Natural killer cell (primary cell): Measurements from ENCODE around the gene HMX1. TPM values are rescaled to one million over a fixed set of nuclear protein-coding genes. Genes with fewer than 3 reads are reported as not detected.

Source experiments
- ATAC-seq, 3 donors: fragments of 150-1000 bp in 2 of 3; fragments of 200-7000 bp in 1 of 3; cut with Tn5 transposase; 1 replicate in 1 of 3; 2 replicates in 2 of 3; pipeline ENCODE4 v1.10.0; 2021; ENCODE audit warnings: mild to moderate bottlenecking in 2 of 3, moderate library complexity in 2 of 3
- DNase-seq, 2 donors: peaks; one replicate each; pipeline versions ENCODE4 v3.0.0 to v3.0.0-alpha.2; 2013 to 2021; ENCODE audit warnings: mixed read lengths in 1 of 2
- H3K27ac ChIP-seq: one replicate; pipeline ENCODE4 v1.5.1; 2013; ENCODE audit warnings: mild to moderate bottlenecking, low read length
- H3K27me3 ChIP-seq: one replicate; pipeline ENCODE4 v1.6.1; 2013; ENCODE audit warnings: low read length; ENCODE audit not compliant: control insufficient read depth, insufficient read depth
- H3K36me3 ChIP-seq: one replicate; pipeline ENCODE4 v1.6.1; 2013; ENCODE audit warnings: low read length; ENCODE audit not compliant: control insufficient read depth, insufficient read depth
- H3K4me1 ChIP-seq: one replicate; pipeline ENCODE4 v1.6.1; 2013; ENCODE audit warnings: low read length; ENCODE audit not compliant: control insufficient read depth, insufficient read depth
- H3K4me3 ChIP-seq: one replicate; pipeline ENCODE4 v1.5.1; 2013; ENCODE audit warnings: low read length
- H3K9me3 ChIP-seq: one replicate; pipeline ENCODE4 v1.6.1; 2013; ENCODE audit warnings: low read length; ENCODE audit not compliant: control insufficient read depth, insufficient read depth
- H3K27ac Mint-ChIP-seq, 2 donors: one replicate each; pipeline ENCODE4 v1.8.0; 2022; ENCODE audit warnings: mild to moderate bottlenecking in 2 of 2, mixed read lengths in 2 of 2, moderate library complexity in 1 of 2
- H3K27me3 Mint-ChIP-seq, 2 donors: one replicate each; pipeline ENCODE4 v1.8.0; 2022; ENCODE audit warnings: low read depth in 2 of 2, mixed read lengths in 2 of 2
- H3K36me3 Mint-ChIP-seq: one replicate; pipeline ENCODE4 v1.8.0; 2022; ENCODE audit warnings: mixed read lengths
- H3K4me1 Mint-ChIP-seq, 2 donors: one replicate each; pipeline ENCODE4 v1.8.0; 2022; ENCODE audit warnings: mixed read lengths in 2 of 2
- H3K4me3 Mint-ChIP-seq: one replicate; pipeline ENCODE4 v1.8.0; 2022; ENCODE audit warnings: mild to moderate bottlenecking, moderate library complexity, mixed read lengths
- H3K9me3 Mint-ChIP-seq, 2 donors: one replicate each; pipeline ENCODE4 v1.8.0; 2022; ENCODE audit warnings: mixed read lengths in 2 of 2
- WGBS: methylation state at CpG from one replicate; pipeline ENCODE4 v1.1.7; 2013; ENCODE audit warnings: missing lambda C conversion rate; ENCODE audit not compliant: insufficient coverage; 5-methylcytosine and 5-hydroxymethylcytosine counted together
- intact Hi-C: fragments of 100-400 bp; cut with micrococcal nuclease; formaldehyde crosslinking; loops from one replicate; pipeline ENCODE4 v1.14.2; 2022
- total RNA-seq, 4 donors: library from RNA; stranded (reverse); fragments of 120-200 nt in 1 of 4; gene quantifications; one replicate each; pipeline versions ENCODE4 v1.2.3 to v1.2.4, GENCODE V29; 2013 to 2022
- TF ChIP-seq, protein P1 (sequence below): fragments of 200-600 bp; IDR thresholded peaks from one replicate; pipeline ENCODE4 v1.8.0; 2022; ENCODE audit warnings: antibody characterized with exemption

Gene HMX1
- total RNA-seq, 3 donors from 2014 or later (not counting 1 experiment from before 2014, with no cell fraction given) = not detected

DNA sequence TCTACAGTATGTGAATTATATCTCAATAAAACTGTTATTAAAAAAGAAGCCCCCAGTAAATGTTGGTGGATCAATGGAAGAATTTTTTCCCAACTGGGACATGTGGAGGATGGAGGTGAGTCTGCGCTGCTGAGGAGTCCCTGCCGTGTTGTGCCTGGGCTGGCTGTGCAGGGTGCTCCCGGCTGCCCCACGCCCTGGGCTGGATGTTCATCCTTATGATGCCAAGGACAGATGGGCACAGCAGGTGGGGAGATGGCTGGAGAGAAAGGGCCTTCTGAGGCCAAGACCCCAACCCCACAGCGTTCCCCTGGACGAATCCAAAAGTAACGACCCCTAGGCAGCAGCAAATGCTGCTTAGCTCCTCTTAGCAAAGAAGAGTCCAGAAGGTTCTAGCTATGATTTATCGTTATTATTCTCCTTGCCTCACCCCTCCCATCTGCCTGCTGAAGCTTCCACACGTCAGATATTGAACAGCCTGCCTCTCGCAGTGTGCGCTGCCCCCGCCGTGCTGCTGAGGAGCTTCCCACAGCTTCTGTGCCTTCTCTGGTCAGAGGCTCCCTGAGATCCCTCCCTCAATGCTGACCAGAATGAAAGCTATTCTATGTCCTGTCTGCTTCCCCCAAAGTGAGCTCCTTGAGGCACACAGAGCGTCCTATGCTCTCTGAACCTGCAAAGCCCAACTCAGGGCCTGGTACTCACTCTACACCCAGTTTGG is 26.5 kb downstream of the HMX1 start:
- 84% methylated on average over 14 of the region's 14 CpGs for WGBS
- H3K27ac Mint-ChIP-seq = no peak overlapping the region
- no peaks in the 10 kb centered on the region for H3K36me3 ChIP-seq

DNA sequence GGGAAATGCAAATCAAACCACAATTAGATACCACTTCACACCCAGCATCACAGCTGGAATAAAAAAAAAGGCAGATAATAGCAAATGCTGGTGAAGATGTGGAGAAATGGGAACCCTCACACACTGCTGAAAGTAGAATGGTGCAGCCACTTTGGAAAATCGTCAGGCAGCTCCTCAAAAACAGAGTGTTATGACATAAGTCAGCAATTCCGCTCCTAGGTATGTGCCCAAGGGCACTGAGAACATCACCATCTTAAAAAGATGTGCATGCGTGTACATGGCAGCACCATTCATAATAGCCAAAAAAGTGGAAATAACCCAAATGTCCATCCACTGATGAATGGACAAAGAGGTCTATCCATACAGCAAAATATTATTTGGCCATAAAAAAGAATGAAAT is 28.0 kb downstream of the HMX1 start:
- Mint-ChIP-seq H3K27ac (no peak overlapping the region), H3K27me3 (peaks cover 4 to 14% of the 10 kb centered on the region in 2 donors), H3K4me3 (no peak overlapping the region), H3K9me3 (no peaks in the 10 kb centered on the region), H3K36me3 (no peaks in the 10 kb centered on the region), H3K4me1 (no peaks in the 10 kb centered on the region)
- ATAC-seq (no peak), DNase-seq (no peak)
- TF ChIP-seq, protein P1, sequence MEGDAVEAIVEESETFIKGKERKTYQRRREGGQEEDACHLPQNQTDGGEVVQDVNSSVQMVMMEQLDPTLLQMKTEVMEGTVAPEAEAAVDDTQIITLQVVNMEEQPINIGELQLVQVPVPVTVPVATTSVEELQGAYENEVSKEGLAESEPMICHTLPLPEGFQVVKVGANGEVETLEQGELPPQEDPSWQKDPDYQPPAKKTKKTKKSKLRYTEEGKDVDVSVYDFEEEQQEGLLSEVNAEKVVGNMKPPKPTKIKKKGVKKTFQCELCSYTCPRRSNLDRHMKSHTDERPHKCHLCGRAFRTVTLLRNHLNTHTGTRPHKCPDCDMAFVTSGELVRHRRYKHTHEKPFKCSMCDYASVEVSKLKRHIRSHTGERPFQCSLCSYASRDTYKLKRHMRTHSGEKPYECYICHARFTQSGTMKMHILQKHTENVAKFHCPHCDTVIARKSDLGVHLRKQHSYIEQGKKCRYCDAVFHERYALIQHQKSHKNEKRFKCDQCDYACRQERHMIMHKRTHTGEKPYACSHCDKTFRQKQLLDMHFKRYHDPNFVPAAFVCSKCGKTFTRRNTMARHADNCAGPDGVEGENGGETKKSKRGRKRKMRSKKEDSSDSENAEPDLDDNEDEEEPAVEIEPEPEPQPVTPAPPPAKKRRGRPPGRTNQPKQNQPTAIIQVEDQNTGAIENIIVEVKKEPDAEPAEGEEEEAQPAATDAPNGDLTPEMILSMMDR = no peak
- no peak overlapping the region for H3K27ac ChIP-seq
- H3K36me3 ChIP-seq = no peaks in the 10 kb centered on the region
- intact Hi-C loops = no loop called here
- no peaks in the 10 kb centered on the region for H3K9me3 ChIP-seq
- H3K4me3 ChIP-seq = no peak overlapping the region
- H3K27me3 ChIP-seq = no peaks in the 10 kb centered on the region
- no peaks in the 10 kb centered on the region for H3K4me1 ChIP-seq
- 80% methylated on average over 3 of the region's 3 CpGs for WGBS

More for the DNA sequence above, 26.5 kb downstream of the HMX1 start:
- Mint-ChIP-seq H3K36me3 (no peaks in the 10 kb centered on the region), H3K27me3 (peaks cover 4 to 18% of the 10 kb centered on the region in 2 donors), H3K9me3 (no peaks in the 10 kb centered on the region), H3K4me1 (no peaks in the 10 kb centered on the region), H3K4me3 (no peak overlapping the region)
- DNase-seq (no peak), ATAC-seq (no peak)
- Histone ChIP-seq H3K4me1 (no peaks in the 10 kb centered on the region), H3K27ac (no peak overlapping the region), H3K27me3 (no peaks in the 10 kb centered on the region), H3K9me3 (no peaks in the 10 kb centered on the region), H3K4me3 (no peak overlapping the region)
- TF ChIP-seq, protein P1 = no peak
- intact Hi-C loops = no loop called here

DNA sequence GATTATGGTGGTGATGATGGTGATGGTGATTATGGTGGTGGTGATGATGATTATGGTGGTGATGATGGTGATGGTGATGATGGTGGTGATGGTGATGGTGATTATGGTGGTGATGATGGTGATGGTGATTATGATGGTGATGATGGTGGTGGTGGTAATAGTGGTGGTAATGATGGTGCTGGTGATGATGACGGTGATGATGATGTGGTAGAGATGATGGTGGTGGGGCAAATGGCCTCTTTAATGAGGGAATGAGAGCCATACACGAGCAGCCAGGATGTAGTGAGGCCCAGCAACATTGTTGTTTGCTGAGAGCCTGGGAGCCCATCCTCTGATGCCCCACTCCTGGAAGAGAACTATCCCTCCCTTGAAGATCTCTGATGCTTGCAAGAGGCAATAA is 29.0 kb downstream of the HMX1 start:
- TF ChIP-seq, protein P1 = no peak
- Histone ChIP-seq H3K27ac (no peak overlapping the region), H3K27me3 (no peaks in the 10 kb centered on the region), H3K4me1 (no peaks in the 10 kb centered on the region), H3K9me3 (no peaks in the 10 kb centered on the region), H3K4me3 (no peak overlapping the region), H3K36me3 (no peaks in the 10 kb centered on the region)
- H3K27ac Mint-ChIP-seq = no peak overlapping the region
- H3K27me3 Mint-ChIP-seq = peaks cover 4 to 9% of the 10 kb centered on the region in 2 donors
- WGBS = 77% methylated on average over 2 of the region's 2 CpGs
- DNase-seq (no peak), ATAC-seq (no peak)
- no peak overlapping the region for H3K4me3 Mint-ChIP-seq
- no peaks in the 10 kb centered on the region for H3K4me1 Mint-ChIP-seq
- H3K36me3 Mint-ChIP-seq = no peaks in the 10 kb centered on the region
- no peaks in the 10 kb centered on the region for H3K9me3 Mint-ChIP-seq
- intact Hi-C loops = no loop called here
